HEK293 (cell line): ENCODE measurements around the gene NCOR1.

Experiments used
- KLF7 ChIP-seq: fragments of 450-650 bp; formaldehyde crosslinking; IDR thresholded peaks from 2 replicates; pipeline ENCODE4 v1.5.1; 2016; ENCODE audit warnings: missing biosample characterization, missing genetic modification characterization, borderline replicate concordance
- KLF9 ChIP-seq: fragments of 450-650 bp; formaldehyde crosslinking; IDR thresholded peaks from 2 replicates; pipeline ENCODE4 v1.5.1; 2016; ENCODE audit warnings: missing biosample characterization, missing genetic modification characterization, low read depth
- MYNN ChIP-seq: fragments of 450-650 bp; formaldehyde crosslinking; IDR thresholded peaks from 2 replicates; pipeline ENCODE4 v1.5.1; 2016; ENCODE audit warnings: missing biosample characterization, missing genetic modification characterization, borderline replicate concordance
- SCRT2 ChIP-seq: fragments of 450-650 bp; formaldehyde crosslinking; IDR thresholded peaks from 2 replicates; pipeline ENCODE4 v1.5.1; 2016; ENCODE audit warnings: missing biosample characterization, missing genetic modification characterization
- SP2 ChIP-seq: fragments of 450-650 bp; formaldehyde crosslinking; IDR thresholded peaks from 2 replicates; pipeline ENCODE4 v1.5.1; 2016; ENCODE audit warnings: missing biosample characterization, missing genetic modification characterization
- ZEB2 ChIP-seq: fragments of 450-650 bp; formaldehyde crosslinking; IDR thresholded peaks from 2 replicates; pipeline ENCODE4 v1.5.1; 2016; ENCODE audit warnings: missing biosample characterization, missing genetic modification characterization
- ZFP37 ChIP-seq: fragments of 450-650 bp; formaldehyde crosslinking; IDR thresholded peaks from 2 replicates; pipeline ENCODE4 v1.5.1; 2016; ENCODE audit warnings: missing biosample characterization, missing genetic modification characterization
- ZFP69B ChIP-seq: fragments of 450-650 bp; formaldehyde crosslinking; IDR thresholded peaks from 2 replicates; pipeline ENCODE4 v1.5.1; 2016; ENCODE audit warnings: missing biosample characterization, missing genetic modification characterization
- ZNF121 ChIP-seq: fragments of 450-650 bp; formaldehyde crosslinking; IDR thresholded peaks from 2 replicates; pipeline ENCODE4 v1.5.1; 2016; ENCODE audit warnings: missing biosample characterization, missing genetic modification characterization
- ZNF184 ChIP-seq: fragments of 450-650 bp; IDR thresholded peaks from 2 replicates; pipeline ENCODE4 v1.5.1; 2018; ENCODE audit warnings: missing biosample characterization, mild to moderate bottlenecking, missing genetic modification characterization
- ZNF202 ChIP-seq: fragments of 450-650 bp; formaldehyde crosslinking; IDR thresholded peaks from 2 replicates; pipeline ENCODE4 v1.5.1; 2016; ENCODE audit warnings: missing biosample characterization, missing genetic modification characterization, borderline replicate concordance
- ZNF211 ChIP-seq: fragments of 450-650 bp; formaldehyde crosslinking; IDR thresholded peaks from 2 replicates; pipeline ENCODE4 v1.5.1; 2016; ENCODE audit warnings: low read depth, missing biosample characterization, missing genetic modification characterization
- ZNF302 ChIP-seq: fragments of 450-650 bp; formaldehyde crosslinking; IDR thresholded peaks from 2 replicates; pipeline ENCODE4 v1.5.1; 2016; ENCODE audit warnings: missing biosample characterization, missing genetic modification characterization, low read depth
- ZNF324 ChIP-seq: fragments of 450-650 bp; formaldehyde crosslinking; IDR thresholded peaks from 2 replicates; pipeline ENCODE4 v1.5.1; 2016; ENCODE audit warnings: missing biosample characterization, missing genetic modification characterization
- ZNF48 ChIP-seq: fragments of 450-650 bp; formaldehyde crosslinking; IDR thresholded peaks from 2 replicates; pipeline ENCODE4 v1.5.1; 2016; ENCODE audit warnings: missing biosample characterization, missing genetic modification characterization
- ZNF521 ChIP-seq: fragments of 450-650 bp; formaldehyde crosslinking; IDR thresholded peaks from 2 replicates; pipeline ENCODE4 v1.5.1; 2017; ENCODE audit warnings: missing biosample characterization, mild to moderate bottlenecking, missing genetic modification characterization
- ZNF530 ChIP-seq: fragments of 450-650 bp; formaldehyde crosslinking; IDR thresholded peaks from 2 replicates; pipeline ENCODE4 v1.5.1; 2016; ENCODE audit warnings: low read depth, missing biosample characterization, missing genetic modification characterization
- ZNF548 ChIP-seq: fragments of 450-650 bp; formaldehyde crosslinking; IDR thresholded peaks from 2 replicates; pipeline ENCODE4 v1.5.1; 2016; ENCODE audit warnings: missing biosample characterization, missing genetic modification characterization
- ZNF621 ChIP-seq: fragments of 450-650 bp; formaldehyde crosslinking; IDR thresholded peaks from 2 replicates; pipeline ENCODE4 v1.5.1; 2017; ENCODE audit warnings: missing biosample characterization, missing genetic modification characterization
- ZNF626 ChIP-seq: fragments of 450-650 bp; sonication (Bioruptor Pico); formaldehyde crosslinking; IDR thresholded peaks from 2 replicates; pipeline ENCODE4 v1.5.1; 2018; ENCODE audit warnings: missing biosample characterization, missing genetic modification characterization, inconsistent platforms
- ZNF629 ChIP-seq: fragments of 450-650 bp; formaldehyde crosslinking; IDR thresholded peaks from 2 replicates; pipeline ENCODE4 v1.5.1; 2017; ENCODE audit warnings: missing biosample characterization, missing genetic modification characterization
- ZNF664 ChIP-seq: fragments of 450-650 bp; formaldehyde crosslinking; IDR thresholded peaks from 2 replicates; pipeline ENCODE4 v1.5.1; 2016; ENCODE audit warnings: missing biosample characterization, missing genetic modification characterization
- ZNF76 ChIP-seq: fragments of 450-650 bp; formaldehyde crosslinking; IDR thresholded peaks from 2 replicates; pipeline ENCODE4; 2016; ENCODE audit warnings: low read depth, missing biosample characterization, missing genetic modification characterization, borderline replicate concordance
- ZSCAN16 ChIP-seq: fragments of 450-650 bp; formaldehyde crosslinking; IDR thresholded peaks from 2 replicates; pipeline ENCODE4 v1.5.1; 2016; ENCODE audit warnings: missing biosample characterization, missing genetic modification characterization
- ZSCAN23 ChIP-seq: fragments of 450-650 bp; formaldehyde crosslinking; IDR thresholded peaks from 2 replicates; pipeline ENCODE4 v1.5.1; 2016; ENCODE audit warnings: missing biosample characterization, missing genetic modification characterization
- TF ChIP-seq, protein P1 (sequence below): fragments of 450-650 bp; IDR thresholded peaks from 2 replicates; pipeline ENCODE4 v1.5.1; 2018; ENCODE audit warnings: missing biosample characterization, missing genetic modification characterization
- TF ChIP-seq, protein P2 (sequence below): fragments of 450-650 bp; formaldehyde crosslinking; optimal IDR thresholded peaks from 2 replicates; pipeline ENCODE3; 2016; ENCODE audit warnings: missing biosample characterization, mild to moderate bottlenecking, missing genetic modification characterization
- TF ChIP-seq, protein P3 (sequence below): fragments of 450-650 bp; formaldehyde crosslinking; IDR thresholded peaks from 2 replicates; pipeline ENCODE4 v1.5.1; 2017; ENCODE audit warnings: missing biosample characterization, missing genetic modification characterization
- TF ChIP-seq, protein P4 (sequence below): fragments of 450-650 bp; formaldehyde crosslinking; IDR thresholded peaks from 2 replicates; pipeline ENCODE4 v1.5.1; 2017; ENCODE audit warnings: missing biosample characterization, missing genetic modification characterization
- TF ChIP-seq, protein P5 (sequence below): fragments of 450-650 bp; formaldehyde crosslinking; conservative IDR thresholded peaks from 2 replicates; pipeline ENCODE4 v1.5.1; 2016; ENCODE audit warnings: low read depth, missing biosample characterization, missing genetic modification characterization

The NCOR1 gene

DNA sequence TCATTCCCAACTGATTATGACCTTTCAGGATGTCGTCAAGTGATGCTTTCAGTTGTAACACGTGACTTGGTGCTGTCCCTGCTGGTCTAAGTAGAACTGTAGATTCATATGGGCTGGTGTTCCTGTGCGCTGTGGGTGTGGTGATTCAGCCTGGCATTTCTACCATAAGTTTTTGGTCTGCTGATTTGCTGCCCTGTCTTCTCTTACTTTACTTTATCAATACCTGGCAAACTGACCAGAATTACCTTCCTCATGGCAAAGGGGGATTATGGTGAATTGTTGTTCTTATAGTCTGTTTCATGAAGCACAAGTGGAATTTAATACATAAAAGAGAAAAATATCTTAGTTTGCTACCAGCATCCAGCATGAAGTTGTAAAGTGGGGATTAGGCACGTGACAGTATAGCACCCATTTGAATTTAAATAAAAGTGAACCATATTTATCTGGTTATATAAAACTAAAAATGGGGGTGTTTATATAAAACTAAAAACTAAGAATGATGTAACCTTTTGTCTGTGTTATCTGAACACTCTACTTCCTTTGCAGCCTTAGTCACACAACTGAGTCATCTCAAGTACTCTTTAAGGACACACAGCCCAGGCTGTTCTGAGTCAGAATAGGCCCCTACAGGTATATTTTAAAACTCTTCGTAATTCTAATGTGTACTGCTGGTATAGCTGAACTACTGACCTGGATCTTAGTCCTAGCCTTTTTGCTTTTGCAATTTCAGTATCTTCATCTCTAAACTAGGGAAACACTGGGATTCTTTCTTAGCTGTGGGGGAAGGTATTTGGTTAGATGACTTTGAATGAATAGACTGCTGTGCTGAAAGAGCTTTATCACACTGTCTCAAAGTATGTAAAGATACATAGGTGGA lies 187.4 kb downstream of the NCOR1 start (continued):
- TF ChIP-seq ZSCAN23 (no peak), ZNF202 (tag by site-specific recombination) (no peak), ZNF302 (tag by site-specific recombination) (no peak), ZNF184 (0 out of 2 replicates have a peak, but pooled peaks have one; percentile 64), ZNF664 (tag by site-specific recombination) (no peak), ZFP69B (tag by site-specific recombination) (no peak), KLF9 (no peak), SCRT2 (tag by site-specific recombination) (peak; percentile 47), ZNF48 (tag by site-specific recombination) (no peak), MYNN (tag by site-specific recombination) (no peak), SP2 (tag by site-specific recombination) (no peak), ZEB2 (peak; percentile 75; the same call in 1 of the 2 replicates), KLF7 (tag by site-specific recombination) (no peak), ZFP37 (tag by site-specific recombination) (peak; percentile 57), ZNF324 (tag by site-specific recombination) (no peak), ZNF521 (tag by site-specific recombination) (no peak), ZNF621 (no peak), ZNF121 (tag by site-specific recombination) (no peak), ZSCAN16 (tag by site-specific recombination) (peak; percentile 81; the same call in 1 of the 2 replicates), ZNF626 (tag by site-specific recombination) (no peak), ZNF76 (tag by site-specific recombination) (no peak), ZNF530 (no peak), ZNF629 (peak; percentile 78), ZNF548 (tag by site-specific recombination) (no peak), ZNF211 (tag by site-specific recombination) (no peak)
- TF ChIP-seq, protein P1, sequence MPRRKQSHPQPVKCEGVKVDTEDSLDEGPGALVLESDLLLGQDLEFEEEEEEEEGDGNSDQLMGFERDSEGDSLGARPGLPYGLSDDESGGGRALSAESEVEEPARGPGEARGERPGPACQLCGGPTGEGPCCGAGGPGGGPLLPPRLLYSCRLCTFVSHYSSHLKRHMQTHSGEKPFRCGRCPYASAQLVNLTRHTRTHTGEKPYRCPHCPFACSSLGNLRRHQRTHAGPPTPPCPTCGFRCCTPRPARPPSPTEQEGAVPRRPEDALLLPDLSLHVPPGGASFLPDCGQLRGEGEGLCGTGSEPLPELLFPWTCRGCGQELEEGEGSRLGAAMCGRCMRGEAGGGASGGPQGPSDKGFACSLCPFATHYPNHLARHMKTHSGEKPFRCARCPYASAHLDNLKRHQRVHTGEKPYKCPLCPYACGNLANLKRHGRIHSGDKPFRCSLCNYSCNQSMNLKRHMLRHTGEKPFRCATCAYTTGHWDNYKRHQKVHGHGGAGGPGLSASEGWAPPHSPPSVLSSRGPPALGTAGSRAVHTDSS: no peak
- TF ChIP-seq, protein P2, sequence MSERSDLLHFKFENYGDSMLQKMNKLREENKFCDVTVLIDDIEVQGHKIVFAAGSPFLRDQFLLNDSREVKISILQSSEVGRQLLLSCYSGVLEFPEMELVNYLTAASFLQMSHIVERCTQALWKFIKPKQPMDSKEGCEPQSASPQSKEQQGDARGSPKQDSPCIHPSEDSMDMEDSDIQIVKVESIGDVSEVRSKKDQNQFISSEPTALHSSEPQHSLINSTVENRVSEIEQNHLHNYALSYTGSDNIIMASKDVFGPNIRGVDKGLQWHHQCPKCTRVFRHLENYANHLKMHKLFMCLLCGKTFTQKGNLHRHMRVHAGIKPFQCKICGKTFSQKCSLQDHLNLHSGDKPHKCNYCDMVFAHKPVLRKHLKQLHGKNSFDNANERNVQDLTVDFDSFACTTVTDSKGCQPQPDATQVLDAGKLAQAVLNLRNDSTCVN (tag by site-specific recombination): no peak
- TF ChIP-seq, protein P3, sequence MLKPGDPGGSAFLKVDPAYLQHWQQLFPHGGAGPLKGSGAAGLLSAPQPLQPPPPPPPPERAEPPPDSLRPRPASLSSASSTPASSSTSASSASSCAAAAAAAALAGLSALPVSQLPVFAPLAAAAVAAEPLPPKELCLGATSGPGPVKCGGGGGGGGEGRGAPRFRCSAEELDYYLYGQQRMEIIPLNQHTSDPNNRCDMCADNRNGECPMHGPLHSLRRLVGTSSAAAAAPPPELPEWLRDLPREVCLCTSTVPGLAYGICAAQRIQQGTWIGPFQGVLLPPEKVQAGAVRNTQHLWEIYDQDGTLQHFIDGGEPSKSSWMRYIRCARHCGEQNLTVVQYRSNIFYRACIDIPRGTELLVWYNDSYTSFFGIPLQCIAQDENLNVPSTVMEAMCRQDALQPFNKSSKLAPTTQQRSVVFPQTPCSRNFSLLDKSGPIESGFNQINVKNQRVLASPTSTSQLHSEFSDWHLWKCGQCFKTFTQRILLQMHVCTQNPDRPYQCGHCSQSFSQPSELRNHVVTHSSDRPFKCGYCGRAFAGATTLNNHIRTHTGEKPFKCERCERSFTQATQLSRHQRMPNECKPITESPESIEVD (tag by site-specific recombination): peak; percentile 79
- TF ChIP-seq, protein P4, sequence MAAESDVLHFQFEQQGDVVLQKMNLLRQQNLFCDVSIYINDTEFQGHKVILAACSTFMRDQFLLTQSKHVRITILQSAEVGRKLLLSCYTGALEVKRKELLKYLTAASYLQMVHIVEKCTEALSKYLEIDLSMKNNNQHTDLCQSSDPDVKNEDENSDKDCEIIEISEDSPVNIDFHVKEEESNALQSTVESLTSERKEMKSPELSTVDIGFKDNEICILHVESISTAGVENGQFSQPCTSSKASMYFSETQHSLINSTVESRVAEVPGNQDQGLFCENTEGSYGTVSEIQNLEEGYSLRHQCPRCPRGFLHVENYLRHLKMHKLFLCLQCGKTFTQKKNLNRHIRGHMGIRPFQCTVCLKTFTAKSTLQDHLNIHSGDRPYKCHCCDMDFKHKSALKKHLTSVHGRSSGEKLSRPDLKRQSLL: no peak
- TF ChIP-seq, protein P5, sequence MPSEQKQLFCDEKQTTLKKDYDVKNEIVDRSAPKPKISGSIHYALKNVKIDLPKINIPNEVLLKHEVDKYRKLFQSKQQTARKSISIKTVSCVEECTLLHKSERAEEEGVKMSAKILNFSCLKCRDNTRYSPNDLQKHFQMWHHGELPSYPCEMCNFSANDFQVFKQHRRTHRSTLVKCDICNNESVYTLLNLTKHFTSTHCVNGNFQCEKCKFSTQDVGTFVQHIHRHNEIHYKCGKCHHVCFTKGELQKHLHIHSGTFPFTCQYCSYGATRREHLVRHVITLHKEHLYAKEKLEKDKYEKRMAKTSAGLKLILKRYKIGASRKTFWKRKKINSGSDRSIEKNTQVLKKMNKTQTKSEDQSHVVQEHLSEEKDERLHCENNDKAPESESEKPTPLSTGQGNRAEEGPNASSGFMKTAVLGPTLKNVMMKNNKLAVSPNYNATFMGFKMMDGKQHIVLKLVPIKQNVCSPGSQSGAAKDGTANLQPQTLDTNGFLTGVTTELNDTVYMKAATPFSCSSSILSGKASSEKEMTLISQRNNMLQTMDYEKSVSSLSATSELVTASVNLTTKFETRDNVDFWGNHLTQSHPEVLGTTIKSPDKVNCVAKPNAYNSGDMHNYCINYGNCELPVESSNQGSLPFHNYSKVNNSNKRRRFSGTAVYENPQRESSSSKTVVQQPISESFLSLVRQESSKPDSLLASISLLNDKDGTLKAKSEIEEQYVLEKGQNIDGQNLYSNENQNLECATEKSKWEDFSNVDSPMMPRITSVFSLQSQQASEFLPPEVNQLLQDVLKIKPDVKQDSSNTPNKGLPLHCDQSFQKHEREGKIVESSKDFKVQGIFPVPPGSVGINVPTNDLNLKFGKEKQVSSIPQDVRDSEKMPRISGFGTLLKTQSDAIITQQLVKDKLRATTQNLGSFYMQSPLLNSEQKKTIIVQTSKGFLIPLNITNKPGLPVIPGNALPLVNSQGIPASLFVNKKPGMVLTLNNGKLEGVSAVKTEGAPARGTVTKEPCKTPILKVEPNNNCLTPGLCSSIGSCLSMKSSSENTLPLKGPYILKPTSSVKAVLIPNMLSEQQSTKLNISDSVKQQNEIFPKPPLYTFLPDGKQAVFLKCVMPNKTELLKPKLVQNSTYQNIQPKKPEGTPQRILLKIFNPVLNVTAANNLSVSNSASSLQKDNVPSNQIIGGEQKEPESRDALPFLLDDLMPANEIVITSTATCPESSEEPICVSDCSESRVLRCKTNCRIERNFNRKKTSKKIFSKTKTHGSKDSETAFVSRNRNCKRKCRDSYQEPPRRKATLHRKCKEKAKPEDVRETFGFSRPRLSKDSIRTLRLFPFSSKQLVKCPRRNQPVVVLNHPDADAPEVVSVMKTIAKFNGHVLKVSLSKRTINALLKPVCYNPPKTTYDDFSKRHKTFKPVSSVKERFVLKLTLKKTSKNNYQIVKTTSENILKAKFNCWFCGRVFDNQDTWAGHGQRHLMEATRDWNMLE (tag by site-specific recombination): no peak
